Superior temporal gyrus (tissue), 1 donor: ENCODE data around the gene IL1A.
"Not testable (repeated sequence)": the region's sequence is repeated elsewhere in the genome, so short reads cannot be mapped to it uniquely, and the experiment has no call there.

Experiments used
- DNase-seq: peaks from one replicate; pipeline ENCODE4 v3.0.0-alpha.2; 2016; ENCODE audit errors: extremely low spot score

The IL1A gene

GRCh38 chr2:112784199-112785189, at the start of gene IL1A:
IL1A (minus strand) TSS chr2:112784493; CDS start chr2:112783770, 723 bp downstream.
- DNase-seq, result peak; percentile 23

- DNase-seq, result no peak
Observed at GRCh38 chr2:112833976-112834375, 49.7 kb upstream of the IL1A start.

GRCh38 chr2:112833639-112833931, 49.3 kb upstream of the IL1A start:
- DNase-seq, result not testable (repeated sequence)

- no peak for DNase-seq
Observed at GRCh38 chr2:112832841-112833638, 48.7 kb upstream of the IL1A start.

GRCh38 chr2:112831946-112832840, 47.9 kb upstream of the IL1A start:
- DNase-seq, result no peak

GRCh38 chr2:112831513-112831845, 47.2 kb upstream of the IL1A start:
- no peak for DNase-seq

GRCh38 chr2:112830682-112831512, 46.6 kb upstream of the IL1A start:
- DNase-seq, result no peak

- DNase-seq, result no peak
Observed at GRCh38 chr2:112829961-112830681, 45.8 kb upstream of the IL1A start.

- no peak for DNase-seq
Observed at GRCh38 chr2:112829101-112829960, 45.0 kb upstream of the IL1A start.

- no peak for DNase-seq
Observed at GRCh38 chr2:112828251-112828691, 44.0 kb upstream of the IL1A start.

GRCh38 chr2:112827604-112828185, 43.4 kb upstream of the IL1A start:
- DNase-seq, result no peak

- no peak for DNase-seq
Observed at GRCh38 chr2:112827009-112827408, 42.7 kb upstream of the IL1A start.

- DNase-seq, result no peak
Observed at GRCh38 chr2:112825706-112826105, 41.4 kb upstream of the IL1A start.

- no peak for DNase-seq
Observed at GRCh38 chr2:112824694-112825085, 40.4 kb upstream of the IL1A start.

- no peak for DNase-seq
Observed at GRCh38 chr2:112821682-112822081, 37.4 kb upstream of the IL1A start.

- no peak for DNase-seq
Observed at GRCh38 chr2:112821142-112821541, 36.8 kb upstream of the IL1A start.

- no peak for DNase-seq
Observed at GRCh38 chr2:112820343-112820742, 36.0 kb upstream of the IL1A start.

- no peak for DNase-seq
Observed at GRCh38 chr2:112819081-112819480, 34.8 kb upstream of the IL1A start.
